ENCODE results near the gene TTLL7.
A peak's percentile ranks its signal among the peaks of the same experiment; 100 is the strongest.

Gene TTLL7

GRCh38 chr1:83883979-83884378, 115.0 kb downstream of the TTLL7 start:
- no peak for DNase-seq (ENCODE audit: low read depth in 1 of 2, low spot score in 1 of 2)

- no peak for DNase-seq (ENCODE audit: low read depth in 1 of 2, low spot score in 1 of 2)
These were observed 116.0 kb downstream of the TTLL7 start for GRCh38 chr1:83882906-83883305.

- DNase-seq (ENCODE audit: low read depth in 1 of 2, low spot score in 1 of 2): no peak
These were observed 126.4 kb downstream of the TTLL7 start for GRCh38 chr1:83872515-83872914.

- DNase-seq (ENCODE audit: low read depth in 1 of 2, low spot score in 1 of 2): no peak
These were observed 133.9 kb downstream of the TTLL7 start for GRCh38 chr1:83864991-83865390.

- DNase-seq (ENCODE audit: low read depth in 1 of 2, low spot score in 1 of 2): peak; percentile 41 to 68
These were observed 138.3 kb downstream of the TTLL7 start for GRCh38 chr1:83860490-83861221.

- no peak for DNase-seq (ENCODE audit: low read depth in 1 of 2, low spot score in 1 of 2)
These were observed 141.2 kb downstream of the TTLL7 start for GRCh38 chr1:83857716-83858115.

GRCh38 chr1:83857103-83857502, 141.8 kb downstream of the TTLL7 start:
- DNase-seq (ENCODE audit: low read depth in 1 of 2, low spot score in 1 of 2): no peak

GRCh38 chr1:83856381-83856780, 142.6 kb downstream of the TTLL7 start:
- DNase-seq (ENCODE audit: low read depth in 1 of 2, low spot score in 1 of 2): no peak

GRCh38 chr1:83854456-83854855, 144.5 kb downstream of the TTLL7 start:
- no peak for DNase-seq (ENCODE audit: low read depth in 1 of 2, low spot score in 1 of 2)

GRCh38 chr1:83850834-83851233, 148.1 kb downstream of the TTLL7 start:
- no peak for DNase-seq (ENCODE audit: low read depth in 1 of 2, low spot score in 1 of 2)

GRCh38 chr1:83849191-83850061, 149.5 kb downstream of the TTLL7 start:
- DNase-seq (ENCODE audit: low read depth in 1 of 2, low spot score in 1 of 2): no peak

GRCh38 chr1:83846138-83846537, 152.8 kb downstream of the TTLL7 start:
- DNase-seq (ENCODE audit: low read depth in 1 of 2, low spot score in 1 of 2): no peak

- no peak for DNase-seq (ENCODE audit: low read depth in 1 of 2, low spot score in 1 of 2)
These were observed 153.4 kb downstream of the TTLL7 start for GRCh38 chr1:83845437-83846071.

- no peak for DNase-seq (ENCODE audit: low read depth in 1 of 2, low spot score in 1 of 2)
These were observed 154.4 kb downstream of the TTLL7 start for GRCh38 chr1:83844546-83844945.

- no peak for DNase-seq (ENCODE audit: low read depth in 1 of 2, low spot score in 1 of 2)
These were observed 159.3 kb downstream of the TTLL7 start for GRCh38 chr1:83839566-83840173.

- no peak for DNase-seq (ENCODE audit: low read depth in 1 of 2, low spot score in 1 of 2)
These were observed 160.4 kb downstream of the TTLL7 start for GRCh38 chr1:83838573-83838972.

GRCh38 chr1:83836543-83836942, 162.4 kb downstream of the TTLL7 start:
- no peak for DNase-seq (ENCODE audit: low read depth in 1 of 2, low spot score in 1 of 2)

- no peak for DNase-seq (ENCODE audit: low read depth in 1 of 2, low spot score in 1 of 2)
These were observed 164.2 kb downstream of the TTLL7 start for GRCh38 chr1:83834621-83835264.

- DNase-seq (ENCODE audit: low read depth in 1 of 2, low spot score in 1 of 2): no peak
These were observed 166.7 kb downstream of the TTLL7 start for GRCh38 chr1:83832194-83832593.

GRCh38 chr1:83829106-83829505, 169.8 kb downstream of the TTLL7 start:
- DNase-seq (ENCODE audit: low read depth in 1 of 2, low spot score in 1 of 2): no peak

- DNase-seq (ENCODE audit: low read depth in 1 of 2, low spot score in 1 of 2): no peak
These were observed 170.5 kb downstream of the TTLL7 start for GRCh38 chr1:83828456-83828855.

Data from stimulated activated CD4-positive, alpha-beta T cell treated with anti-CD3 and anti-CD28 coated beads, Interleukin-15, amount 100 ng/mL, for 1 hour (primary cell).